Neural cell (in vitro differentiated cells): Measurements from ENCODE around the gene DIP2C. TPM values are rescaled to one million over a fixed set of nuclear protein-coding genes. Genes with fewer than 3 reads are reported as not detected.

ENCODE experiments used
- H2AFZ ChIP-seq: fragments of 200-600, 300-800 bp; sonication (generic), shearing (Covaris generic); 2 replicates; pipeline ENCODE4 v1.6.0; 2014; ENCODE audit warnings: low read depth, mild to moderate bottlenecking, antibody characterized with exemption, low read length, moderate library complexity
- H3F3A ChIP-seq: fragments of 200-600 bp; shearing (Covaris generic); 2 replicates; pipeline ENCODE4 v1.6.1; 2016; ENCODE audit warnings: mild to moderate bottlenecking, moderate library complexity, mixed read lengths, antibody characterized with exemption, low read length; ENCODE audit not compliant: insufficient read depth, poor library complexity, severe bottlenecking
- H3K27ac ChIP-seq: fragments of 200-600, 300-800 bp; sonication (generic), shearing (Covaris generic); 2 replicates; pipeline ENCODE4 v1.5.1; 2014; ENCODE audit warnings: mild to moderate bottlenecking, low read length, moderate library complexity
- H3K27me3 ChIP-seq: fragments of 300-800, 200-600 bp; sonication (generic), shearing (Covaris generic); 2 replicates; pipeline ENCODE4 v1.6.0; 2014; ENCODE audit warnings: mild to moderate bottlenecking, low read depth, low read length, moderate library complexity; ENCODE audit not compliant: insufficient read depth
- H3K36me3 ChIP-seq: fragments of 300-800, 200-600 bp; sonication (generic), shearing (Covaris generic); 2 replicates; pipeline ENCODE4 v1.5.1; 2014; ENCODE audit warnings: mild to moderate bottlenecking, antibody characterized with exemption, low read length, moderate library complexity; ENCODE audit not compliant: insufficient read depth
- H3K4me2 ChIP-seq: fragments of 300-800, 200-600 bp; sonication (generic), shearing (Covaris generic); 2 replicates; pipeline ENCODE4 v1.6.0; 2014; ENCODE audit warnings: mild to moderate bottlenecking, low read length
- H3K4me3 ChIP-seq: fragments of 300-800, 200-600 bp; sonication (generic), shearing (Covaris generic); 2 replicates; pipeline ENCODE4 v1.5.1; 2014; ENCODE audit warnings: mild to moderate bottlenecking, low read length, moderate library complexity
- H3K79me2 ChIP-seq: fragments of 200-600 bp; shearing (Covaris generic); replicated peaks from 2 replicates; pipeline ENCODE4 v1.6.0; 2014; ENCODE audit warnings: mild to moderate bottlenecking, low read length, moderate library complexity; ENCODE audit not compliant: insufficient read depth
- H3K9ac ChIP-seq: fragments of 300-800, 200-600 bp; sonication (generic), shearing (Covaris generic); 2 replicates; pipeline ENCODE4 v1.6.1; 2016; ENCODE audit warnings: mild to moderate bottlenecking, low read length, mixed read lengths
- H3K9me2 ChIP-seq: fragments of 200-600 bp; shearing (Covaris generic); 2 replicates; pipeline ENCODE4 v1.6.1; 2016; ENCODE audit warnings: mild to moderate bottlenecking, low read length, mixed read lengths; ENCODE audit not compliant: insufficient read depth
- H3K9me3 ChIP-seq: fragments of 200-600, 300-800 bp; sonication (generic), shearing (Covaris generic); 2 replicates; pipeline ENCODE4 v1.6.1; 2016; ENCODE audit warnings: mild to moderate bottlenecking, mixed run types, low read length, moderate library complexity, mixed read lengths
- H4K20me1 ChIP-seq: fragments of 200-600 bp; shearing (Covaris generic); 2 replicates; pipeline ENCODE4 v1.6.1; 2016; ENCODE audit warnings: mild to moderate bottlenecking, mixed run types; ENCODE audit not compliant: insufficient read depth
- EP300 ChIP-seq: fragments of 450-650 bp; conservative IDR thresholded peaks from 2 replicates; pipeline ENCODE4 v1.6.1; 2014; ENCODE audit warnings: antibody characterized with exemption, mild to moderate bottlenecking, moderate library complexity; ENCODE audit not compliant: poor library complexity, severe bottlenecking
- EZH2 ChIP-seq: fragments of 200-600, 300-800 bp; shearing (Covaris generic), sonication (generic); IDR thresholded peaks from 2 replicates; pipeline ENCODE4 v1.6.1; 2014; ENCODE audit warnings: antibody characterized with exemption, low read length, borderline replicate concordance, mild to moderate bottlenecking; ENCODE audit not compliant: insufficient read depth, poor library complexity, severe bottlenecking
- MXI1 ChIP-seq: fragments of 450-650 bp; conservative IDR thresholded peaks from 2 replicates; pipeline ENCODE4 v1.6.1; 2014; ENCODE audit warnings: antibody characterized with exemption, mild to moderate bottlenecking; ENCODE audit not compliant: poor library complexity, severe bottlenecking
- POLR2AphosphoS5 ChIP-seq: IDR thresholded peaks from 2 replicates; pipeline ENCODE4 v1.6.1; 2012
- RAD21 ChIP-seq: fragments of 450-650 bp; conservative IDR thresholded peaks from 2 replicates; pipeline ENCODE4 v1.6.1; 2014; ENCODE audit warnings: antibody characterized with exemption, mild to moderate bottlenecking, moderate library complexity
- SMC3 ChIP-seq: fragments of 450-650 bp; conservative IDR thresholded peaks from 2 replicates; pipeline ENCODE4 v1.6.1; 2014; ENCODE audit warnings: antibody characterized with exemption, mild to moderate bottlenecking, moderate library complexity; ENCODE audit not compliant: poor library complexity
- TAF1 ChIP-seq: IDR thresholded peaks from 2 replicates; pipeline ENCODE4 v1.6.1; 2012; ENCODE audit warnings: low read depth
- polyA plus RNA-seq: library from polyadenylated mRNA; depleted of rRNA; stranded (reverse); fragments of >200 nt; gene quantifications from 2 replicates; pipeline ENCODE4 v1.2.3, GENCODE V29; 2014
- TF ChIP-seq, protein P1 (sequence below): IDR thresholded peaks from 2 replicates; pipeline ENCODE4 v1.6.1; 2012; ENCODE audit warnings: borderline replicate concordance
- TF ChIP-seq, protein P2 (sequence below): fragments of 450-650 bp; IDR thresholded peaks from 2 replicates; pipeline ENCODE4 v1.5.1; 2014; ENCODE audit warnings: antibody characterized with exemption, mild to moderate bottlenecking, moderate library complexity; ENCODE audit not compliant: poor library complexity, severe bottlenecking

Gene DIP2C
- polyA plus RNA-seq, 1 donor from 2014 or later: 24.1 TPM

DNA sequence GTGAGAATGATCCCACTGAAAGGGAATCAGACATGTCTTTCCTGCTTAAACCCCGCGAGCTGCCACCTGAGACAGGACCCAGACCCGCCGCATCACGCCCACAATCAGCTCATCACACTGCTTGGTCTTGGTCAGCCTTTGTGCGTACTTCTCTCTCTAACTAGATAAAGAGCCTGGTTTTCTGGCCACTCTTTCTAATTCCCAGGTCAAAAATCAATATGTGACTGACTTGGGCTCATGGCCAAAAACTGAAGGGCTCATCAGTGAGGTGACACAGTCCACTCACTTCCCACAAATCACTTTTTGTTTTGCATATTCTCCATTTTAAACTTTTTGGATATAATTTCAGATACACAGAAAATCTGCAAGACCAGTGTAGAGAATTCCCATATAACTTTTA is 247.3 kb downstream of the DIP2C start:
- H4K20me1 ChIP-seq: peaks cover 5% of the 10 kb centered on the region
- H3K4me3 ChIP-seq: peak overlapping the region; percentile 30
- H3K9me2 ChIP-seq: no peaks in the 10 kb centered on the region
- no peaks in the 10 kb centered on the region for H3K27me3 ChIP-seq
- TF ChIP-seq POLR2AphosphoS5 (no peak), SMC3 (no peak), EZH2 (no peak), RAD21 (no peak), MXI1 (no peak), TAF1 (no peak), EP300 (no peak)
- TF ChIP-seq, protein P1, sequence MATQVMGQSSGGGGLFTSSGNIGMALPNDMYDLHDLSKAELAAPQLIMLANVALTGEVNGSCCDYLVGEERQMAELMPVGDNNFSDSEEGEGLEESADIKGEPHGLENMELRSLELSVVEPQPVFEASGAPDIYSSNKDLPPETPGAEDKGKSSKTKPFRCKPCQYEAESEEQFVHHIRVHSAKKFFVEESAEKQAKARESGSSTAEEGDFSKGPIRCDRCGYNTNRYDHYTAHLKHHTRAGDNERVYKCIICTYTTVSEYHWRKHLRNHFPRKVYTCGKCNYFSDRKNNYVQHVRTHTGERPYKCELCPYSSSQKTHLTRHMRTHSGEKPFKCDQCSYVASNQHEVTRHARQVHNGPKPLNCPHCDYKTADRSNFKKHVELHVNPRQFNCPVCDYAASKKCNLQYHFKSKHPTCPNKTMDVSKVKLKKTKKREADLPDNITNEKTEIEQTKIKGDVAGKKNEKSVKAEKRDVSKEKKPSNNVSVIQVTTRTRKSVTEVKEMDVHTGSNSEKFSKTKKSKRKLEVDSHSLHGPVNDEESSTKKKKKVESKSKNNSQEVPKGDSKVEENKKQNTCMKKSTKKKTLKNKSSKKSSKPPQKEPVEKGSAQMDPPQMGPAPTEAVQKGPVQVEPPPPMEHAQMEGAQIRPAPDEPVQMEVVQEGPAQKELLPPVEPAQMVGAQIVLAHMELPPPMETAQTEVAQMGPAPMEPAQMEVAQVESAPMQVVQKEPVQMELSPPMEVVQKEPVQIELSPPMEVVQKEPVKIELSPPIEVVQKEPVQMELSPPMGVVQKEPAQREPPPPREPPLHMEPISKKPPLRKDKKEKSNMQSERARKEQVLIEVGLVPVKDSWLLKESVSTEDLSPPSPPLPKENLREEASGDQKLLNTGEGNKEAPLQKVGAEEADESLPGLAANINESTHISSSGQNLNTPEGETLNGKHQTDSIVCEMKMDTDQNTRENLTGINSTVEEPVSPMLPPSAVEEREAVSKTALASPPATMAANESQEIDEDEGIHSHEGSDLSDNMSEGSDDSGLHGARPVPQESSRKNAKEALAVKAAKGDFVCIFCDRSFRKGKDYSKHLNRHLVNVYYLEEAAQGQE: no peak
- TF ChIP-seq, protein P2, sequence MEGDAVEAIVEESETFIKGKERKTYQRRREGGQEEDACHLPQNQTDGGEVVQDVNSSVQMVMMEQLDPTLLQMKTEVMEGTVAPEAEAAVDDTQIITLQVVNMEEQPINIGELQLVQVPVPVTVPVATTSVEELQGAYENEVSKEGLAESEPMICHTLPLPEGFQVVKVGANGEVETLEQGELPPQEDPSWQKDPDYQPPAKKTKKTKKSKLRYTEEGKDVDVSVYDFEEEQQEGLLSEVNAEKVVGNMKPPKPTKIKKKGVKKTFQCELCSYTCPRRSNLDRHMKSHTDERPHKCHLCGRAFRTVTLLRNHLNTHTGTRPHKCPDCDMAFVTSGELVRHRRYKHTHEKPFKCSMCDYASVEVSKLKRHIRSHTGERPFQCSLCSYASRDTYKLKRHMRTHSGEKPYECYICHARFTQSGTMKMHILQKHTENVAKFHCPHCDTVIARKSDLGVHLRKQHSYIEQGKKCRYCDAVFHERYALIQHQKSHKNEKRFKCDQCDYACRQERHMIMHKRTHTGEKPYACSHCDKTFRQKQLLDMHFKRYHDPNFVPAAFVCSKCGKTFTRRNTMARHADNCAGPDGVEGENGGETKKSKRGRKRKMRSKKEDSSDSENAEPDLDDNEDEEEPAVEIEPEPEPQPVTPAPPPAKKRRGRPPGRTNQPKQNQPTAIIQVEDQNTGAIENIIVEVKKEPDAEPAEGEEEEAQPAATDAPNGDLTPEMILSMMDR: no peak
- no peak overlapping the region for H2AFZ ChIP-seq
- no peak overlapping the region for H3K4me2 ChIP-seq
- no peaks in the 10 kb centered on the region for H3F3A ChIP-seq
- no peak overlapping the region for H3K27ac ChIP-seq
- H3K36me3 ChIP-seq: peaks cover 16% of the 10 kb centered on the region
- peaks cover 7% of the 10 kb centered on the region for H3K79me2 ChIP-seq
- no peaks in the 10 kb centered on the region for H3K9me3 ChIP-seq
- no peak overlapping the region for H3K9ac ChIP-seq

DNA sequence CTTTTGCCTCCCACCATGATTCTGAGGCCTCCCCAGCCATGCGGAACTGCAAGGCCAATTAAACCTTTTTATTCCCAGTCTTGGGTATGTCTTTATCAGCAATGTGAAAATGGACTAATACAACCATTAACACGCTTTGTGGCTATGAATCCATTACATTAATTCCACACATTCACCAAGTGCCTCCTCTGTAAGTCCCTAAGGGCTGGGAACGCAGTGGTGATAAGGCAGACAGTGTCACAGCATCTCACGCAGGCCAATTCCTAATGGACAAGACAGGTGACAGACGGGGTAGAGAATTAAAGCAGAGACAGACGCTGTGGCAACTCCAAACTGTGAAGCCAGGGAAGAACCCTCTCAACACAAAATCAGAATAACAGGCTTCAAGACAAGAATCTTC is 247.8 kb downstream of the DIP2C start:
- no peak overlapping the region for H3K4me2 ChIP-seq
- peaks cover 7% of the 10 kb centered on the region for H3K79me2 ChIP-seq
- H3K9me2 ChIP-seq: no peaks in the 10 kb centered on the region
- TF ChIP-seq POLR2AphosphoS5 (peak; percentile 52), EP300 (peak; percentile 33), EZH2 (no peak)
- TF ChIP-seq, protein P2: no peak
- peak overlapping the region; percentile 20 for H3K27ac ChIP-seq
- H4K20me1 ChIP-seq: peaks cover 5% of the 10 kb centered on the region
- H3K27me3 ChIP-seq: no peaks in the 10 kb centered on the region
- no peak overlapping the region for H3K9ac ChIP-seq
- no peaks in the 10 kb centered on the region for H3F3A ChIP-seq
- H2AFZ ChIP-seq: no peak overlapping the region
- H3K9me3 ChIP-seq: no peaks in the 10 kb centered on the region
- peak overlapping the region; percentile 30 for H3K4me3 ChIP-seq
- peaks cover 14% of the 10 kb centered on the region for H3K36me3 ChIP-seq
